Measurements from ENCODE around the gene RYR3. TPM values are rescaled to one million over a fixed set of nuclear protein-coding genes. Genes with fewer than 3 reads are reported as not detected.

Gene RYR3
- total RNA-seq, 1 donor from 2014 or later: 0.07 TPM

- no peak for DNase-seq (ENCODE audit: low spot score)
- Mint-ChIP-seq H3K27ac (ENCODE audit: unreplicated experiment) (no peak overlapping the region), H3K9me3 (ENCODE audit: low read depth) (no peaks in the 10 kb centered on the region), H3K27me3 (ENCODE audit: low read depth) (peaks cover 33% of the 10 kb centered on the region), H3K4me1 (ENCODE audit: low read depth) (no peaks in the 10 kb centered on the region), H3K4me3 (ENCODE audit: unreplicated experiment) (no peak overlapping the region), H3K36me3 (ENCODE audit: low read depth) (no peaks in the 10 kb centered on the region)
- TF ChIP-seq CTCF (IDR thresholded peaks at IDR 0.05): no peak
Observed at GRCh38 chr15:33638453-33638852, 327.7 kb downstream of the RYR3 start.

- H3K4me3 Mint-ChIP-seq (ENCODE audit: unreplicated experiment): no peak overlapping the region
- H3K36me3 Mint-ChIP-seq (ENCODE audit: low read depth): no peaks in the 10 kb centered on the region
- DNase-seq (ENCODE audit: low spot score): no peak
- TF ChIP-seq CTCF (IDR thresholded peaks at IDR 0.05): no peak
- H3K9me3 Mint-ChIP-seq (ENCODE audit: low read depth): no peaks in the 10 kb centered on the region
- H3K4me1 Mint-ChIP-seq (ENCODE audit: low read depth): no peaks in the 10 kb centered on the region
- H3K27me3 Mint-ChIP-seq (ENCODE audit: low read depth): peaks cover 38% of the 10 kb centered on the region
- H3K27ac Mint-ChIP-seq (ENCODE audit: unreplicated experiment): no peak overlapping the region
Observed at GRCh38 chr15:33639051-33639450, 328.3 kb downstream of the RYR3 start.

- Mint-ChIP-seq H3K36me3 (ENCODE audit: low read depth) (no peaks in the 10 kb centered on the region), H3K27ac (ENCODE audit: unreplicated experiment) (no peak overlapping the region), H3K27me3 (ENCODE audit: low read depth) (peaks cover 40% of the 10 kb centered on the region), H3K4me3 (ENCODE audit: unreplicated experiment) (no peak overlapping the region), H3K4me1 (ENCODE audit: low read depth) (no peaks in the 10 kb centered on the region), H3K9me3 (ENCODE audit: low read depth) (no peaks in the 10 kb centered on the region)
- no peak for TF ChIP-seq CTCF (IDR thresholded peaks at IDR 0.05)
- no peak for DNase-seq (ENCODE audit: low spot score)
Observed at GRCh38 chr15:33639456-33639855, 328.7 kb downstream of the RYR3 start.

GRCh38 chr15:33639978-33640377, 329.2 kb downstream of the RYR3 start:
- H3K36me3 Mint-ChIP-seq (ENCODE audit: low read depth): no peaks in the 10 kb centered on the region
- no peaks in the 10 kb centered on the region for H3K9me3 Mint-ChIP-seq (ENCODE audit: low read depth)
- H3K27me3 Mint-ChIP-seq (ENCODE audit: low read depth): peaks cover 40% of the 10 kb centered on the region
- TF ChIP-seq CTCF (IDR thresholded peaks at IDR 0.05): no peak
- no peak overlapping the region for H3K27ac Mint-ChIP-seq (ENCODE audit: unreplicated experiment)
- H3K4me1 Mint-ChIP-seq (ENCODE audit: low read depth): no peaks in the 10 kb centered on the region
- no peak for DNase-seq (ENCODE audit: low spot score)
- H3K4me3 Mint-ChIP-seq (ENCODE audit: unreplicated experiment): no peak overlapping the region

- Mint-ChIP-seq H3K36me3 (ENCODE audit: low read depth) (no peaks in the 10 kb centered on the region), H3K9me3 (ENCODE audit: low read depth) (no peaks in the 10 kb centered on the region), H3K4me3 (ENCODE audit: unreplicated experiment) (no peak overlapping the region), H3K27ac (ENCODE audit: unreplicated experiment) (no peak overlapping the region), H3K4me1 (ENCODE audit: low read depth) (no peaks in the 10 kb centered on the region), H3K27me3 (ENCODE audit: low read depth) (peaks cover 39% of the 10 kb centered on the region)
- TF ChIP-seq CTCF (IDR thresholded peaks at IDR 0.05): no peak
- no peak for DNase-seq (ENCODE audit: low spot score)
Observed at GRCh38 chr15:33641069-33641468, 330.3 kb downstream of the RYR3 start.

Measured in chondrocyte (in vitro differentiated cells).